MM.1S (cell line): ENCODE results near the gene MAP4K3.
"Not testable (repeated sequence)": the region's sequence is repeated elsewhere in the genome, so short reads cannot be mapped to it uniquely, and the experiment has no call there.

Source experiments
- DNase-seq: peaks from one replicate; pipeline ENCODE4 v3.0.0-alpha.2; 2015
- H2AFZ ChIP-seq: fragments of 300-600 bp; sonication (generic); 2 replicates; pipeline ENCODE4 v1.6.0; 2016; ENCODE audit warnings: antibody characterized with exemption, low read length
- H3F3A ChIP-seq: fragments of 300-600 bp; sonication (generic); 2 replicates; pipeline ENCODE4 v1.6.1; 2016; ENCODE audit warnings: mild to moderate bottlenecking, antibody characterized with exemption, low read length, moderate library complexity, mixed read lengths; ENCODE audit not compliant: insufficient read depth
- H3K27ac ChIP-seq: fragments of 300-600 bp; sonication (generic); 2 replicates; pipeline ENCODE4 v1.5.1; 2016; ENCODE audit warnings: mild to moderate bottlenecking, low read length
- H3K27me3 ChIP-seq: fragments of 300-600 bp; sonication (generic); replicated peaks from 2 replicates; pipeline ENCODE4 v1.6.0; 2016; ENCODE audit warnings: low read length; ENCODE audit not compliant: insufficient read depth
- H3K36me3 ChIP-seq: fragments of 300-600 bp; sonication (generic); replicated peaks from 2 replicates; pipeline ENCODE4 v1.6.1; 2016; ENCODE audit warnings: mild to moderate bottlenecking, low read length, mixed read lengths; ENCODE audit not compliant: insufficient read depth
- H3K4me1 ChIP-seq: fragments of 300-600 bp; sonication (generic); 2 replicates; pipeline ENCODE4 v1.6.1; 2016; ENCODE audit warnings: low read length, mixed read lengths
- H3K4me2 ChIP-seq: fragments of 300-600 bp; sonication (generic); 2 replicates; pipeline ENCODE4 v1.6.0; 2016; ENCODE audit warnings: low read depth, low read length
- H3K4me3 ChIP-seq: fragments of 300-600 bp; sonication (generic); 2 replicates; pipeline ENCODE4 v1.5.1; 2016; ENCODE audit warnings: low read length, mixed read lengths
- H3K79me2 ChIP-seq: fragments of 300-600 bp; sonication (generic); 2 replicates; pipeline ENCODE4 v1.6.1; 2016; ENCODE audit warnings: mixed run types, low read length, mixed read lengths
- H3K9ac ChIP-seq: fragments of 300-600 bp; sonication (generic); 2 replicates; pipeline ENCODE4 v1.6.1; 2016; ENCODE audit warnings: low read length, mixed read lengths
- H3K9me2 ChIP-seq: fragments of 300-600 bp; sonication (generic); replicated peaks from 2 replicates; pipeline ENCODE4 v1.6.1; 2016; ENCODE audit warnings: mild to moderate bottlenecking, low read length, mixed read lengths; ENCODE audit not compliant: insufficient read depth
- H3K9me3 ChIP-seq: fragments of 300-600 bp; sonication (generic); replicated peaks from 2 replicates; pipeline ENCODE4 v1.6.1; 2016; ENCODE audit warnings: mild to moderate bottlenecking, low read length, mixed read lengths; ENCODE audit not compliant: insufficient read depth
- H4K20me1 ChIP-seq: fragments of 300-600 bp; sonication (generic); 2 replicates; pipeline ENCODE4 v1.6.1; 2016; ENCODE audit warnings: mild to moderate bottlenecking, low read length, moderate library complexity, mixed read lengths; ENCODE audit not compliant: insufficient read depth
- EZH2 ChIP-seq: fragments of 300-600 bp; sonication (generic); optimal IDR thresholded peaks from 2 replicates; pipeline ENCODE3; 2017; ENCODE audit warnings: low read depth, mild to moderate bottlenecking, antibody characterized with exemption, low read length, mixed read lengths
- EZH2phosphoT487 ChIP-seq: fragments of 300-600 bp; sonication (generic); IDR thresholded peaks from 2 replicates; pipeline ENCODE4 v1.6.1; 2018; ENCODE audit warnings: antibody characterized with exemption, low read length
- TF ChIP-seq, protein P1 (sequence below): fragments of 300-600 bp; sonication (generic); IDR thresholded peaks from 2 replicates; pipeline ENCODE4 v1.5.1; 2016; ENCODE audit warnings: antibody characterized with exemption, low read length, mixed read lengths

Gene MAP4K3

DNA sequence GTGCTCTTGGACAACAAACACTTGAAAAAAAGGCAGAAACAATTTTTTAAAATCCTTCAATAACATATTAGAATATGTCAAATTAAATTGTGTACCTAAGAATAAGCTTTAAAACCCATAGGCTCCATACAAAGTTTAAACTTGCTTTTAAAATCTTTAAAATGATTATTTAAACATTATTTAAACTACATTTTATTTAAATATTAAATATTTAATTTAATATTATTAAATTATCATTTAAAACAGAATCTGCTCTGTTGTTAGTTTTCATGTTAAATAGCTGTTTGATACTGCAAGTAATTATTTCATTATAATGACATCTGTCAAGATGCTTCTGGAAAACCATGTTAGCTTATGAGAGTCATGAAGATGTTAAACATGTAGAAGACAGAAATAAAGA is 75.6 kb downstream of the MAP4K3 start:
- TF ChIP-seq, protein P1, sequence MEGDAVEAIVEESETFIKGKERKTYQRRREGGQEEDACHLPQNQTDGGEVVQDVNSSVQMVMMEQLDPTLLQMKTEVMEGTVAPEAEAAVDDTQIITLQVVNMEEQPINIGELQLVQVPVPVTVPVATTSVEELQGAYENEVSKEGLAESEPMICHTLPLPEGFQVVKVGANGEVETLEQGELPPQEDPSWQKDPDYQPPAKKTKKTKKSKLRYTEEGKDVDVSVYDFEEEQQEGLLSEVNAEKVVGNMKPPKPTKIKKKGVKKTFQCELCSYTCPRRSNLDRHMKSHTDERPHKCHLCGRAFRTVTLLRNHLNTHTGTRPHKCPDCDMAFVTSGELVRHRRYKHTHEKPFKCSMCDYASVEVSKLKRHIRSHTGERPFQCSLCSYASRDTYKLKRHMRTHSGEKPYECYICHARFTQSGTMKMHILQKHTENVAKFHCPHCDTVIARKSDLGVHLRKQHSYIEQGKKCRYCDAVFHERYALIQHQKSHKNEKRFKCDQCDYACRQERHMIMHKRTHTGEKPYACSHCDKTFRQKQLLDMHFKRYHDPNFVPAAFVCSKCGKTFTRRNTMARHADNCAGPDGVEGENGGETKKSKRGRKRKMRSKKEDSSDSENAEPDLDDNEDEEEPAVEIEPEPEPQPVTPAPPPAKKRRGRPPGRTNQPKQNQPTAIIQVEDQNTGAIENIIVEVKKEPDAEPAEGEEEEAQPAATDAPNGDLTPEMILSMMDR: no peak
- TF ChIP-seq EZH2phosphoT487 (no peak), EZH2 (no peak)
- Histone ChIP-seq H3K79me2 (peaks cover 17% of the 10 kb centered on the region; the same call in 1 of the 2 replicates), H3K9ac (no peak overlapping the region), H3K36me3 (peaks cover 4% of the 10 kb centered on the region; the same call in 1 of the 2 replicates), H4K20me1 (no peaks in the 10 kb centered on the region), H3K27me3 (no peaks in the 10 kb centered on the region), H3K4me1 (no peaks in the 10 kb centered on the region), H3K27ac (no peak overlapping the region), H3K9me3 (no peaks in the 10 kb centered on the region), H2AFZ (no peak overlapping the region), H3K9me2 (no peaks in the 10 kb centered on the region), H3F3A (no peaks in the 10 kb centered on the region), H3K4me3 (no peak overlapping the region), H3K4me2 (no peak overlapping the region)
- DNase-seq: no peak

DNA sequence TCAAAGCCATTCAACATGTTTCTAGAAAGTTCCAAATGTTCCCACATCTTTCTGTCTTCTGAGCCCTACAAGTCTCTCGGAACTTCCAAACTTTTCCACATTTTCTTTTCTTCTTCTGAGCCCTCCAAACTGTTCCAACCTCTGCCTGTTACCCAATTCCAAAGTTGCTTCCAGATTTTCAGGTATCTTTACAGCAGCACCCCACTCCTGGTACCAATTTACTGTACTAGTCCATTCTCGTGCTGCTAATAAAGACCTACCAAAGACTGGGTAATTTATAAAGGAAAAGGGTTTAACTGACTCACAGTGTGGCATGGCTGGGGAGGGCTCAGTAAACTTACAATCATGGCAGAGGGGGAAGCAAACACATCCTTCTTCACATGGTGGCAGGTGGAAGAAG is 76.7 kb downstream of the MAP4K3 start:
- H2AFZ ChIP-seq, H3K4me1 ChIP-seq, H3K9me3 ChIP-seq, H3F3A ChIP-seq, H3K9ac ChIP-seq, H3K27ac ChIP-seq, H3K4me2 ChIP-seq, H4K20me1 ChIP-seq, H3K4me3 ChIP-seq, H3K27me3 ChIP-seq, DNase-seq, H3K36me3 ChIP-seq, H3K9me2 ChIP-seq: not testable (repeated sequence)
- peaks cover 14% of the 10 kb centered on the region; the same call in 1 of the 2 replicates for H3K79me2 ChIP-seq

- TF ChIP-seq EZH2 (no peak), EZH2phosphoT487 (no peak)
- TF ChIP-seq, protein P1: no peak
- no peak overlapping the region for H3K27ac ChIP-seq
- H3F3A ChIP-seq: no peaks in the 10 kb centered on the region
- no peak overlapping the region for H3K9ac ChIP-seq
- H3K79me2 ChIP-seq: peaks cover 14% of the 10 kb centered on the region; the same call in 1 of the 2 replicates
- H3K9me2 ChIP-seq: no peaks in the 10 kb centered on the region
- H3K4me1 ChIP-seq: no peaks in the 10 kb centered on the region
- no peak overlapping the region for H3K4me3 ChIP-seq
- no peaks in the 10 kb centered on the region for H3K27me3 ChIP-seq
- no peaks in the 10 kb centered on the region for H4K20me1 ChIP-seq
- no peak overlapping the region for H3K4me2 ChIP-seq
- no peak overlapping the region for H2AFZ ChIP-seq
- DNase-seq: no peak
- peaks cover 4% of the 10 kb centered on the region; the same call in 1 of the 2 replicates for H3K36me3 ChIP-seq
- H3K9me3 ChIP-seq: no peaks in the 10 kb centered on the region
These were observed 77.5 kb downstream of the MAP4K3 start for GRCh38 chr2:39359453-39360038.

DNA sequence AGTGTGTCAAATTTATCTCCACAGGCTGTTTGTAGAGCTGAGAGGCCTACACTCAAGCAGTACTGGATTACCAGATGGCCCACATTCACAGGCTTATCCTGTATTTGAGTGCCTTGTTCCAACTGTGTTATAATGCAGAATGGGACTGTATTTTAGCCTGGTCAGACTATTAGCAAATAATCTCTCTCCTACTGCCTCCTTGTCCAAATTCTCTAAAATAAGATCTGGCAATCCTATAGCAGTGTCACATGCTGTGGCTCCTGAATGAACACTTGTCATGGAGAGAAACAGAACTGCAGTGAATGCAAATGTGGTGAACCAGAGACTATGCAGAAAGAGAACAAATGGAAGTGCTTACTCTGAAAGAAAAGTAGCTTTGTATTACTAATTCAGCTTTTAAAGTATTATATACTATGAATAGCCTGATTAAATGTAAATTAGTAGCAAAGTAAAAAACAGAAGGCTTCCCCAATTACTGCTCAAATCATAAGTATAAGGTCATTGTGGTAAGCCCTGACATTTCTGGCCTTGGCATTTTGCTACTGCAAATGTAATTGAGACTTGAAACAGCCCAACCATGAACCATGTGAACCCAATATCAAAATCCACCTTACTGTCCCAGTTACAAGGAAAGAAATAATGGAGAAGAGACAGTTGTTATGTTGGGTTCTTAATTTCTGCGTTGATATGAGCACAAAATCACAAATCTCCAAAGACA is 80.0 kb downstream of the MAP4K3 start:
- Histone ChIP-seq H2AFZ (no peak overlapping the region), H3K9me3 (no peaks in the 10 kb centered on the region), H3K27me3 (no peaks in the 10 kb centered on the region), H3F3A (no peaks in the 10 kb centered on the region), H3K4me2 (no peak overlapping the region), H3K36me3 (peaks cover 4% of the 10 kb centered on the region; the same call in 1 of the 2 replicates), H3K4me3 (no peak overlapping the region), H3K9ac (no peak overlapping the region), H3K9me2 (no peaks in the 10 kb centered on the region), H4K20me1 (no peaks in the 10 kb centered on the region), H3K79me2 (peaks cover 8% of the 10 kb centered on the region; the same call in 1 of the 2 replicates), H3K4me1 (no peaks in the 10 kb centered on the region), H3K27ac (no peak overlapping the region)
- DNase-seq: no peak
- TF ChIP-seq, protein P1: no peak
- TF ChIP-seq EZH2 (no peak), EZH2phosphoT487 (no peak)
